Measurements from ENCODE around the gene ZFP36L2. TPM values are rescaled to one million over a fixed set of nuclear protein-coding genes. Genes with fewer than 3 reads are reported as not detected.

Gene ZFP36L2
- total RNA-seq, 3 donors from 2014 or later = 111 to 155 (median 124) TPM

DNA sequence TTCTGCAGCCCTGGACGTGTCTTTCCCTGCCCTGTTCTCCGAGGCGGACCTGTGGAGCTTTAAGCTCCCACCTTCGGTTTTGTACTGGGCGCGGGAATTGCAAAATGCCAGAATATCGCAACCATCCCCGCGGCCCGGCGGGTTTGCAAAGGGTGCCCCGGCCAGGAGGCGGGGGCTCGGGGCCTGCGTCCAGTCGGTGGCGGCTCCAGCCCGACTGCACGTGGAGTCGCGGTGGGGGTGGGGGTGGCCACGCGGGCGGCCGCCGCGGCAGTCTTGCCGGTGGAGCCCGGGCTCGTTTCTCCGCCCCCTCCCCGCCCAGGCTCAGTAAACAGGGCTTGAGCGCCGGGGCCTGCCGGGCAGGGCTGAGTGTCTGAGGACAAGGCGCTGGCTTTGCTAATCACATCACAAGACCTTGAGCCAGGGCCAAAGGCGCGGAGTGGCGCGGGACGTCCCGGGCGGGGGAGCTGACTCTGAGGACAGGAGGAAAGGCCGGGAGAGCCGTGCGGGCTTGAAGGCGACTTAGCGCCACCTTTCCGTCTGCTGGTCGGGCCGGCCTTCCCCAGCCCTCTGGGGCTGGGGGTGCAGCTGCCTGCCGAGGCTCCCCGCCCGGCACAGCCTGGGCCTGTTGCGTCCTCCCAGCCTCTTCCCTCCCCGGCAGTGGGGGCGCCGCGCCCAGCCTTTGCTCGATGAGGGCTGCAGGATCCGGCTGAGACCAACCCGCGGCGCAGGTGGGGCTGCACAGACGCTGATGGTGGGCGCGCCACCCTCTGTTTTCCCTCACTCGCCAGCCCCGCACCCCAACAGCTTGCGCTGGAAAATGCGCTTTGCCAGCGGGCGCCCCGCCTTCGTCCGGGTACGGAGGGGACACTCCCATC is 786 bp upstream of the ZFP36L2 start:
- intact Hi-C loops (cut with DNase I; ENCODE audit: low total_unique reads) = loop anchor here (5.0 to 10.0 kb wide), 4 partner anchors 202 to 392 kb away; no protein-coding TSS in a partner anchor
- H3K36me3 ChIP-seq = peaks cover 5% of the 10 kb centered on the region
- no peaks in the 10 kb centered on the region for H3K27me3 ChIP-seq
- peak; percentile 94 to 95 for DNase-seq (ENCODE audit: low spot score in 2 of 2)
- H3K9me3 ChIP-seq = no peaks in the 10 kb centered on the region
- peak overlapping the region; percentile 69 to 96 (median 91) for H3K4me3 ChIP-seq
- TF ChIP-seq, protein P1, sequence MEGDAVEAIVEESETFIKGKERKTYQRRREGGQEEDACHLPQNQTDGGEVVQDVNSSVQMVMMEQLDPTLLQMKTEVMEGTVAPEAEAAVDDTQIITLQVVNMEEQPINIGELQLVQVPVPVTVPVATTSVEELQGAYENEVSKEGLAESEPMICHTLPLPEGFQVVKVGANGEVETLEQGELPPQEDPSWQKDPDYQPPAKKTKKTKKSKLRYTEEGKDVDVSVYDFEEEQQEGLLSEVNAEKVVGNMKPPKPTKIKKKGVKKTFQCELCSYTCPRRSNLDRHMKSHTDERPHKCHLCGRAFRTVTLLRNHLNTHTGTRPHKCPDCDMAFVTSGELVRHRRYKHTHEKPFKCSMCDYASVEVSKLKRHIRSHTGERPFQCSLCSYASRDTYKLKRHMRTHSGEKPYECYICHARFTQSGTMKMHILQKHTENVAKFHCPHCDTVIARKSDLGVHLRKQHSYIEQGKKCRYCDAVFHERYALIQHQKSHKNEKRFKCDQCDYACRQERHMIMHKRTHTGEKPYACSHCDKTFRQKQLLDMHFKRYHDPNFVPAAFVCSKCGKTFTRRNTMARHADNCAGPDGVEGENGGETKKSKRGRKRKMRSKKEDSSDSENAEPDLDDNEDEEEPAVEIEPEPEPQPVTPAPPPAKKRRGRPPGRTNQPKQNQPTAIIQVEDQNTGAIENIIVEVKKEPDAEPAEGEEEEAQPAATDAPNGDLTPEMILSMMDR (IDR thresholded peaks at IDR 0.05) = peak in 2 of 3 donors; percentile 30 to 47
- TF ChIP-seq POLR2AphosphoS5 (IDR thresholded peaks at IDR 0.05) = peak; percentile 65 to 84 (median 71)
- peak; percentile 65 for TF ChIP-seq POLR2A (IDR thresholded peaks at IDR 0.05)
- H3K4me1 ChIP-seq = peaks cover 0 to 16% of the 10 kb centered on the region in 2 donors
- peak overlapping the region; percentile 99 for H3K27ac ChIP-seq

DNA sequence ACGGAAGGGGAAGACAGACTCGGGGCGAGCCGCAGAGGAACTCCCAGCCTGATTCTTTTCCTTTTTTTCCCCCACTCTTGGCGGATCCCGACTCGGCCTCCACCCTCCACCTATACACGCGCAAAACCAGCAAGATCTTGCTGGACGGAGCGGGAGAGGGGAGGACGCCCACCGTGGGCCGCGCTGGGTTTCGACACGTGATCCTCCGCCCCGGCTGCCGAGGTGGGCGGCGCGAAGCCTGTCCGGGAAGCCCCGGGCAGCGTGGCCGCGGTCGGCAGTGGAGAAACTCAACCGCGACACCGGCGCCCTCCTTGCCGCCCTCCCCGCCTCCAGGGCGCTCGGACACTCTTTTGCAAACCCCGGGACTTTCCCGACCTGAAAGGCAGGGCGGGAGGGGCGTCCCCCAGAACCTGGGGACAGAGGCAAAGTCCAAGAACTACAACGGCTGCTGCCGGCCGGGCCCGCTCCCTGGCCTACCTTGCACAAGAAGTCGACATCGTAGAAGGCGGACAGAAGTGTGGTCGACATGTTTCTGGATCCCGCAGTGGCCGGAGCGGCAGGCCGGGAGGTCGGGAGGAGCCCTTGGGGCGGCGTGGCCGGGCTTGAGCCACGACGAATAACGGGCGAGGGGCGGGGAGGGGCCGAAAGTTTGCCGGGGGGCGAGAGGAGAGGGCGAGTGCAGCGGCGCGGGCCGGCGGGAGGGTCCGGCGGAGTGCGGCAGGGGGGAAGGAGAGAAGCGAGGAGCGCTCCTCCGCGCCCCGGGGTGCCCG is 433 bp downstream of the ZFP36L2 start:
- TF ChIP-seq, protein P1 (IDR thresholded peaks at IDR 0.05) = peak in 1 of 3 donors; percentile 15
- TF ChIP-seq POLR2A (IDR thresholded peaks at IDR 0.05) (peak; percentile 83), POLR2AphosphoS5 (IDR thresholded peaks at IDR 0.05) (peak; percentile 7 to 77 (median 54))
- H3K4me3 ChIP-seq = peak overlapping the region; percentile 69 to 96 (median 91)
- DNase-seq (ENCODE audit: low spot score in 2 of 2) = peak; percentile 57 to 68
- no peaks in the 10 kb centered on the region for H3K27me3 ChIP-seq
- H3K36me3 ChIP-seq = peaks cover 5% of the 10 kb centered on the region
- no peaks in the 10 kb centered on the region for H3K9me3 ChIP-seq
- H3K4me1 ChIP-seq = peaks cover 0 to 21% of the 10 kb centered on the region in 2 donors
- peak overlapping the region; percentile 99 for H3K27ac ChIP-seq
- intact Hi-C loops (cut with DNase I; ENCODE audit: low total_unique reads) = loop anchor here (2.0 to 10.0 kb wide), 5 partner anchors 53 to 391 kb away; no protein-coding TSS in a partner anchor

DNA sequence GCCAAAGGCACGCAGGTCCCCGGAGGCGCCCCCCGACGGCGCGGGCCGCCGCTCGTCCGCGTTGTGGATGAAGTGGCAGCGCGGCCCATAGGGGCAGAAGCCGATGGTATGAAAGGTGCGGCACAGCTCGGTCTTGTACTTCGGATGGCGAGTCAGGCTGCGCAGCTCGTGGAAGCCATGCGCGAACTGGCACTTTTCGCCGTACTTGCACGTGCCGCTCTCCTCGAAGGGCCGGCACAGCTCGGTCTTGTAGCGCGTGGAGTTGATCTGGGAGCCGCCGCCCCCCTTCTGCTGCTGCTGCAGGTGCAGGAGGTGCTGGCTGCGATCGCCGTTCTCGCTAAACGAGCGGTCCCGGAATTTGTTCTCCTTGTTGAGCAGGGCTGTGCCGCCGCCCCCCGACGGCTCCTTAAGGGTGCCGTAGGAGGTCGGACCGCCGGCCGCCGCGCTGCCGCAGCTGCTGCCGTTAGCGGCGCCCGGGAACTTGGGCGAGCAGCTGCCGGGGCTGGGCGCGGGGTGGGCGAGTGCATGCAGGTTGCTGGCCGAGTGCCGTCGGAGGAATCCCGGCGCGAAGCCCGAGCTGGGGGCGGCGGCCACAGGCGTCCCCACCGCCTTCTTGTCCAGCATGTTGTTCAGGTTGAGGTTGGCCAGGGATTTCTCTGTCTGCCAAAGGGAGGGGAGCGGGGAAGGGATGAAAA is 1.2 kb downstream of the ZFP36L2 start:
- Histone ChIP-seq H3K4me1 (peaks cover 0 to 23% of the 10 kb centered on the region in 2 donors), H3K27me3 (no peaks in the 10 kb centered on the region), H3K9me3 (no peaks in the 10 kb centered on the region), H3K27ac (peak overlapping the region; percentile 99), H3K4me3 (peak overlapping the region; percentile 69 to 96 (median 91)), H3K36me3 (peaks cover 5% of the 10 kb centered on the region)
- peak; percentile 51 to 59 for DNase-seq (ENCODE audit: low spot score in 2 of 2)
- TF ChIP-seq POLR2A (IDR thresholded peaks at IDR 0.05) (no peak), POLR2AphosphoS5 (IDR thresholded peaks at IDR 0.05) (peak in 2 of 3 donors; percentile 28 to 35)
- intact Hi-C loops (cut with DNase I; ENCODE audit: low total_unique reads) = loop anchor here (2.0 to 10.0 kb wide), 5 partner anchors 52 to 390 kb away; no protein-coding TSS in a partner anchor

DNA sequence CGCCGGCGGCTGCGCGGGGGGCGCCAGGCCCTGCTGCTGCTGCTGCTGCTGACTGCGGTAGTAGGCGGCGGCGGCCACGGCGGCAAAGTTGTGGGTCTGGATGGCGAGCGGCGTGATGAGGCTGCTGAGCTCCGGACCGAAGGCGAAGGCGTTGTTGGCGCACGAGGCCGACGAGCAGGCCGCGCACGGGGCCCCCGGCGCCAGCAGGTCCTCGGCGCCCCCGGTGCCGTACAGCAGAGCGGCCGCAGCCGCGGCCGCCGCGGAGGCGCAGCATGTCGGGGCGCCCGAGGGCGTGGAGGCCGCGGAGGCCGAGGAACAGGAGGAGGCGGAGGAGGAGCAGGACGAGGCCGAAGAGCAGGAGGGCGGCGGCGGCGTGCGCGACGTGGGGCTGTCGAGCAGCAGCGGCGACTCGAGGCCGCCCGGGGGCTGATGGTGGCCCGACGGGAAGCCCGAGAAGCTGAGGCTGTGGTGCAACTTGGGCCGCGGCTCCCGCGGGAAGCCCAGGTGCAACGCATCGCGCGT is 1.8 kb downstream of the ZFP36L2 start:
- Histone ChIP-seq H3K4me1 (peaks cover 0 to 23% of the 10 kb centered on the region in 2 donors), H3K27ac (peak overlapping the region; percentile 99), H3K27me3 (no peaks in the 10 kb centered on the region), H3K4me3 (peak overlapping the region; percentile 69 to 96 (median 91)), H3K9me3 (no peaks in the 10 kb centered on the region), H3K36me3 (peaks cover 5% of the 10 kb centered on the region)
- intact Hi-C loops (cut with DNase I; ENCODE audit: low total_unique reads) = loop anchor here (2.0 to 10.0 kb wide), 5 partner anchors 52 to 390 kb away; no protein-coding TSS in a partner anchor
- TF ChIP-seq, protein P1 (IDR thresholded peaks at IDR 0.05) = no peak
- TF ChIP-seq POLR2AphosphoS5 (IDR thresholded peaks at IDR 0.05) (no peak), POLR2A (IDR thresholded peaks at IDR 0.05) (no peak)
- no peak for DNase-seq (ENCODE audit: low spot score in 2 of 2)
